DOHH2 (cell line): ENCODE results near the gene RNF14.

Source experiments
- CTCF ChIP-seq: fragments of 200-600 bp; sonication (generic); IDR thresholded peaks from one replicate; pipeline ENCODE4 v1.5.1; 2014; ENCODE audit warnings: antibody characterized with exemption, mild to moderate bottlenecking, low read depth, low read length; ENCODE audit not compliant: poor library complexity, severe bottlenecking
- EZH2phosphoT487 ChIP-seq: fragments of 200-600 bp; sonication (generic); IDR thresholded peaks from 2 replicates; pipeline ENCODE4 v1.6.1; 2017; ENCODE audit warnings: borderline replicate concordance, mild to moderate bottlenecking, antibody characterized with exemption, low read length, moderate library complexity, mixed read lengths

GRCh38 chr5:141986072-141986471 lies 17.2 kb downstream of the RNF14 start:
- TF ChIP-seq CTCF (no peak), EZH2phosphoT487 (no peak)
